WTC11 (cell line): ENCODE measurements around the gene SERTAD2. TPM values are rescaled to one million over a fixed set of nuclear protein-coding genes. Genes with fewer than 3 reads are reported as not detected.

Experiments
- ATAC-seq: fragments of 200-7000 bp; cut with Tn5 transposase; 2 replicates; pipeline ENCODE4 v1.10.0; 2021; ENCODE audit warnings: mild to moderate bottlenecking, moderate library complexity
- CTCF ChIA-PET: fragments of 300-600 bp; sonication (Branson Sonifier 250); formaldehyde crosslinking; loops from one replicate; lab custom pipeline; 2021; ENCODE audit warnings: antibody characterized with exemption; lab: Charles Lee
- POLR2A ChIA-PET: fragments of 350-600 bp; sonication (Branson Sonifier 250); formaldehyde crosslinking; loops from one replicate; lab custom pipeline; 2021; ENCODE audit warnings: antibody characterized with exemption; lab: Charles Lee
- DNase-seq: peaks from one replicate; pipeline ENCODE4 v3.0.0; 2021; ENCODE audit warnings: low spot score
- H3K27ac Mint-ChIP-seq: 2 replicates; pipeline ENCODE4 v1.8.0; 2021; ENCODE audit warnings: mixed read lengths
- H3K27me3 Mint-ChIP-seq: 2 replicates; pipeline ENCODE4 v1.8.0; 2021; ENCODE audit warnings: low read depth, mild to moderate bottlenecking, moderate library complexity, mixed read lengths
- H3K36me3 Mint-ChIP-seq: 2 replicates; pipeline ENCODE4 v1.8.0; 2021; ENCODE audit warnings: mixed read lengths
- H3K4me1 Mint-ChIP-seq: 2 replicates; pipeline ENCODE4 v1.8.0; 2022; ENCODE audit warnings: mixed read lengths
- H3K4me3 Mint-ChIP-seq: 2 replicates; pipeline ENCODE4 v1.8.0; 2021; ENCODE audit warnings: mild to moderate bottlenecking, moderate library complexity, mixed read lengths
- H3K9me3 Mint-ChIP-seq: 2 replicates; pipeline ENCODE4 v1.8.0; 2021; ENCODE audit warnings: mixed read lengths
- CBFB ChIP-seq: sonication (generic); formaldehyde crosslinking; IDR thresholded peaks from 2 replicates; pipeline ENCODE4 v1.8.1; 2022; ENCODE audit warnings: mild to moderate bottlenecking, low read depth, missing genetic modification reagents
- ELF4 ChIP-seq: sonication (generic); formaldehyde crosslinking; IDR thresholded peaks from 2 replicates; pipeline ENCODE4 v1.8.1; 2022; ENCODE audit warnings: low read depth, mild to moderate bottlenecking, moderate library complexity, missing genetic modification reagents
- ETV6 ChIP-seq: sonication (generic); formaldehyde crosslinking; IDR thresholded peaks from 2 replicates; pipeline ENCODE4 v1.8.1; 2022; ENCODE audit warnings: mild to moderate bottlenecking, missing genetic modification reagents
- KAT7 ChIP-seq: sonication (generic); formaldehyde crosslinking; IDR thresholded peaks from 2 replicates; pipeline ENCODE4 v1.8.1; 2023; ENCODE audit warnings: missing genetic modification reagents, mild to moderate bottlenecking, borderline replicate concordance
- NFYB ChIP-seq: sonication (generic); formaldehyde crosslinking; conservative IDR thresholded peaks from 2 replicates; pipeline ENCODE4 v1.8.0; 2022; ENCODE audit warnings: low read depth, missing genetic modification reagents
- NR2C2 ChIP-seq: sonication (generic); formaldehyde crosslinking; IDR thresholded peaks from 2 replicates; pipeline ENCODE4 v1.8.0; 2022; ENCODE audit warnings: mild to moderate bottlenecking, missing genetic modification reagents
- PRRX2 ChIP-seq: fragments of 250-450 bp; sonication (Bioruptor Pico); IDR thresholded peaks from 2 replicates; pipeline ENCODE4 v1.8.0; 2021; ENCODE audit warnings: mild to moderate bottlenecking
- TCF7 ChIP-seq: sonication (generic); formaldehyde crosslinking; IDR thresholded peaks from 2 replicates; pipeline ENCODE4 v1.8.0; 2022; ENCODE audit warnings: mild to moderate bottlenecking, low read depth, missing genetic modification reagents, moderate library complexity
- ZNF263 ChIP-seq: sonication (generic); formaldehyde crosslinking; IDR thresholded peaks from 2 replicates; pipeline ENCODE4 v1.8.1; 2022; ENCODE audit warnings: low read depth, mild to moderate bottlenecking, moderate library complexity, missing genetic modification reagents
- total RNA-seq: library from RNA; stranded (reverse); gene quantifications from 3 replicates; pipeline ENCODE4 v1.2.3, GENCODE V29; 2021
- TF ChIP-seq, protein P1 (sequence below): sonication (generic); formaldehyde crosslinking; IDR thresholded peaks from 2 replicates; pipeline ENCODE4 v1.8.0; 2022; ENCODE audit warnings: mild to moderate bottlenecking, missing genetic modification reagents
- TF ChIP-seq, protein P2 (sequence below): fragments of 250-450 bp; sonication (Bioruptor Pico); conservative IDR thresholded peaks from 2 replicates; pipeline ENCODE4 v1.9.0; 2021; ENCODE audit warnings: mild to moderate bottlenecking
- TF ChIP-seq, protein P3 (sequence below): sonication (generic); formaldehyde crosslinking; IDR thresholded peaks from 2 replicates; pipeline ENCODE4 v1.8.1; 2022; ENCODE audit warnings: mild to moderate bottlenecking, moderate library complexity, missing genetic modification reagents
- TF ChIP-seq, protein P4 (sequence below): fragments of 250-450 bp; sonication (Bioruptor Pico); IDR thresholded peaks from 2 replicates; pipeline ENCODE4 v1.9.0; 2021; ENCODE audit warnings: mild to moderate bottlenecking
- TF ChIP-seq, protein P5 (sequence below): sonication (generic); formaldehyde crosslinking; IDR thresholded peaks from 2 replicates; pipeline ENCODE4 v1.8.1; 2023; ENCODE audit warnings: mild to moderate bottlenecking, missing genetic modification reagents

The SERTAD2 gene
- total RNA-seq, 1 experiment from 2014 or later = 7.9 TPM

DNA sequence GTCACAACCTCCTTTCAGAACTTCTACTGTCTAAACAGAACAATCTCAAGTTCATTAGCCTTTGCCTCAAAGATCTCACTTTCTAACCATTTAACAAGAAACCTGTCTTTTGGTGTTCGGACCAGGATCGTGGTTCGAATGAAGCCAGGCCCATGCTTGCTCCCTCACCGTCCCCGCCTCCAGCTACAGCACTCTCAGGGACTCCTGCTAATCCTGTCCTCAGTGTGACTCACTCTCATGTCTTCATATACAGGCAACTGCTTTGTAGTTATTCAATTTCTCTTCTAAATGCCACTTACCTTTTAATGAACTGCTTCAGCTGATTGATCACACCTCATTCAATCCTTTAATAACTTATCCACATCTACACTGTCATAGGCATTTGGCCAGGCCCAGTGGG lies 15.8 kb downstream of the SERTAD2 start:
- Mint-ChIP-seq H3K36me3 (peaks cover 12% of the 10 kb centered on the region), H3K9me3 (no peaks in the 10 kb centered on the region), H3K4me1 (peaks cover 73% of the 10 kb centered on the region), H3K27ac (no peak overlapping the region), H3K27me3 (peaks cover 13% of the 10 kb centered on the region), H3K4me3 (no peak overlapping the region)
- ChIA-PET CTCF (no interaction called here), POLR2A (no interaction called here)
- DNase-seq = no peak
- ATAC-seq = no peak
- TF ChIP-seq ZNF263 (CRISPR knock-in tag) = no peak
- TF ChIP-seq ETV6 = no peak

DNA sequence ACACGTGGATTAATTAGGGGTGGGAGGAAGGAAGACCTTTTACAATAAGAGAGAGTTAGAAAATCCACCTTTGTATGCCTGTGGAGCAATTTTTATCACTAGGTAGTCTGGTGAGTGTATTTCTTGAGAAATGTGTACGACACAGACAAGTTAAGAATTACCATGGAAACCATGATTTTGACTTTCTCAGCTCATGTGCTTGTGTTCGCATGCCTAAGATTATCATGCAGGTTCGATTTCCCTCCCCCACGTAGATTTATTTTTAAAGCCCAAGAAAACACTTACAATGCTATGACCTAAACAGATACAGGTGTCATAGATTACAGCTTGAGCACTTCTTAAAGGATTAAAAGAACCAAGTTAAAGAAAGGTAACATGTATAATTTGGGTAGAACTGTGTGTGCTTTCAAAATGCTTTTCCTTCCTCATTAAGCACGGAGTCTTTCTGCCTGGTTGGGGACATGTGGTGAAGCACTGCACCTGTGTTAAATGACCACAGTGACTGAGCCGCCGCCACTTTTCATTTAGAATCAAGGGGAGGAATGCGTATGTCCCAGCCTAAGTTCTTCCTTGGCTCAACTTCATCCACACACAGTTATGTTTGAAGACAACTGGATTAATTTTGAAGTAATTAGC lies 16.6 kb downstream of the SERTAD2 start:
- ATAC-seq (no peak), DNase-seq (no peak)
- ChIA-PET CTCF (interaction anchor here (0.5 to 1.0 kb wide), 3 partner anchors 19 to 281 kb away, joined by 3 read pairs; no protein-coding TSS in a partner anchor), POLR2A (no interaction called here)
- TF ChIP-seq TCF7 (CRISPR knock-in tag) = no peak
- no peak for TF ChIP-seq NR2C2 (CRISPR knock-in tag)
- TF ChIP-seq, protein P1, sequence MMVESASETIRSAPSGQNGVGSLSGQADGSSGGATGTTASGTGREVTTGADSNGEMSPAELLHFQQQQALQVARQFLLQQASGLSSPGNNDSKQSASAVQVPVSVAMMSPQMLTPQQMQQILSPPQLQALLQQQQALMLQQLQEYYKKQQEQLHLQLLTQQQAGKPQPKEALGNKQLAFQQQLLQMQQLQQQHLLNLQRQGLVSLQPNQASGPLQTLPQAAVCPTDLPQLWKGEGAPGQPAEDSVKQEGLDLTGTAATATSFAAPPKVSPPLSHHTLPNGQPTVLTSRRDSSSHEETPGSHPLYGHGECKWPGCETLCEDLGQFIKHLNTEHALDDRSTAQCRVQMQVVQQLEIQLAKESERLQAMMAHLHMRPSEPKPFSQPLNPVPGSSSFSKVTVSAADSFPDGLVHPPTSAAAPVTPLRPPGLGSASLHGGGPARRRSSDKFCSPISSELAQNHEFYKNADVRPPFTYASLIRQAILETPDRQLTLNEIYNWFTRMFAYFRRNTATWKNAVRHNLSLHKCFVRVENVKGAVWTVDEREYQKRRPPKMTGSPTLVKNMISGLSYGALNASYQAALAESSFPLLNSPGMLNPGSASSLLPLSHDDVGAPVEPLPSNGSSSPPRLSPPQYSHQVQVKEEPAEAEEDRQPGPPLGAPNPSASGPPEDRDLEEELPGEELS (CRISPR knock-in tag) = no peak
- TF ChIP-seq, protein P2, sequence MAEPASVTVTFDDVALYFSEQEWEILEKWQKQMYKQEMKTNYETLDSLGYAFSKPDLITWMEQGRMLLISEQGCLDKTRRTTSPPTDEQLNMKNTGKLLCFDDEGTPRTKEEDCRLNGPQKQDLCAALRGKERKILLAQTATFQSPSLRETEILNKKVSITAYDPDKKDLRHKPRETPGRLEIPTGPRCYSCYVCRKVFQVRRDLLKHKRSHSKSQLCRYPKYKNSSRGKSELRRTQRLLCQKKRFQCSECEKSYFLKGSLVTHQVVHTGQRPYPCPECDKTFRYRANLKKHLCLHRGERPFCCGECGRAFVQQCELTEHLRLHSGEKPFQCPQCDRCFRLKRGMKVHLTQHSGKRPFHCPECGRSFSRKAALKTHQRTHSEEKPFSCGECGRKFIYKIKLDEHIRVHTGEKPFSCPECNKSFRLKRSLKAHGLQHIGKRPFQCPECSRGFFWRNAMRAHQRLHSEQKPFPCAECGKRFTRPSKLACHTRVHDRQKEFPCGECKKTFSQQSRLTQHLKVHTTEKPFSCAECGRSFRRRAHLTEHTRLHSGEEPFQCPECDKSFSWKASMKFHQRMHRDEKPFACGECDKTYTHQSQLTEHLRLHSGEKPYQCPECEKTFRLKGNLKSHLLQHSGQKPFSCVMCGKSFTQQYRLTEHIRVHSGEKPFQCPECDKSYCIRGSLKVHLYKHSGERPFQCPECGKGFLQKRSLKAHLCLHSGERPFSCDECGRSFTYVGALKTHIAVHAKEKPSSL (CRISPR knock-in tag) = no peak
- TF ChIP-seq, protein P3, sequence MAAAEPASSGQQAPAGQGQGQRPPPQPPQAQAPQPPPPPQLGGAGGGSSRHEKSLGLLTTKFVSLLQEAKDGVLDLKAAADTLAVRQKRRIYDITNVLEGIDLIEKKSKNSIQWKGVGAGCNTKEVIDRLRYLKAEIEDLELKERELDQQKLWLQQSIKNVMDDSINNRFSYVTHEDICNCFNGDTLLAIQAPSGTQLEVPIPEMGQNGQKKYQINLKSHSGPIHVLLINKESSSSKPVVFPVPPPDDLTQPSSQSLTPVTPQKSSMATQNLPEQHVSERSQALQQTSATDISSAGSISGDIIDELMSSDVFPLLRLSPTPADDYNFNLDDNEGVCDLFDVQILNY (CRISPR knock-in tag) = no peak
- TF ChIP-seq, protein P4, sequence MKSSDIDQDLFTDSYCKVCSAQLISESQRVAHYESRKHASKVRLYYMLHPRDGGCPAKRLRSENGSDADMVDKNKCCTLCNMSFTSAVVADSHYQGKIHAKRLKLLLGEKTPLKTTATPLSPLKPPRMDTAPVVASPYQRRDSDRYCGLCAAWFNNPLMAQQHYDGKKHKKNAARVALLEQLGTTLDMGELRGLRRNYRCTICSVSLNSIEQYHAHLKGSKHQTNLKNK (CRISPR knock-in tag) = no peak
- no peak for TF ChIP-seq ELF4
- TF ChIP-seq PRRX2 (CRISPR knock-in tag) = no peak
- TF ChIP-seq CBFB (CRISPR knock-in tag) = no peak
- Mint-ChIP-seq H3K9me3 (no peaks in the 10 kb centered on the region), H3K4me3 (no peak overlapping the region), H3K4me1 (peaks cover 68% of the 10 kb centered on the region), H3K27ac (peak overlapping the region; percentile 34; the same call in 1 of the 2 replicates), H3K36me3 (peaks cover 12% of the 10 kb centered on the region), H3K27me3 (peaks cover 7% of the 10 kb centered on the region)

DNA sequence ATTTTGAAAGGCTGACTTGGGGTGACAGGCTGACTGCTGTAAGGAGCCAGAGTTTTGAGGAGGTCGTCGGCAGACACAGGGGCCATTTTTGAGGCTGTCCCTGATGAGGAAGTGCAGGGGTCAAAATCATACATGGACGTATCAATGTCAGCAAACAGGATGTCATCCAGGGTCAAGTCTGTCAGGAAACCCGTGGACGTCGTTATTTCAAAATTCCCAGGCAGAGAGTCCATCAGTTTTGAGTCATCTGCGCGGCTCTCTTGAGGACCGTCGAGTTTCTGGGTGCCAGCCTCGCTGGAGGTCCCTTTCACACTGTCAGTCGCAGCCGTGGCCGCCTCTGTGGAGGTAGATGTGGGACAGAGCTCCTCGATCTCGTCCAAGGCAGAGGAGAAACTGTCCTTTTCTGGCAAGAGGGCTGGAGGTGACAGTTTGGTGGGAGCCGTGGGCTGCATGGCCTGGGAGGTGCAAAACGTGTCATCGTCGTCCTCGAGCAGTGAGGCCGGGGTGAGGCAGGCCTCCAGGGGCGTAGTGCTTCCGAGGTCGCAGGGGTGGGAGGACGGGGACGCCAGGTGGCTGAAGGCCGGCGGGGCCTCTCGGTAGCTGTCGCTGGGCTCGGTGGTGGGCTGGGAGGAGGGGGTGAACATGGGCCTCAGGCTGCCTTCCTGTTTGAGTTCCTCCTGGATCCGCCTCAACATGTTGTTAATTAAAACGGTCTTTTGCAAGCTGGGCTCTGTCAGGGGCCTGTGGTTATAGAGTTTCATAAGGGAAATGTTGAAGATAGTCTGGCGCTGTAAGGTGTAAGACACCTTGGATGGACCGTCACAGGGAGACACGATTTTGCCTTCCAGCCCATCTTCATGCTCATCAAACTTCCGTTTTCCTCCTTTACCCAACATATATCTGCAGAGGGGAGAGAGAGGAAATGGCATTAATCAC lies 17.5 kb downstream of the SERTAD2 start:
- no peak for DNase-seq
- H3K27ac Mint-ChIP-seq = peak overlapping the region; percentile 34; the same call in 1 of the 2 replicates

More for the DNA sequence above, 17.5 kb downstream of the SERTAD2 start:
- H3K27me3 Mint-ChIP-seq = no peaks in the 10 kb centered on the region
- ChIA-PET CTCF (interaction anchor here (0.5 to 1.2 kb wide), 5 partner anchors 10 to 282 kb away, joined by 3 read pairs; no protein-coding TSS in a partner anchor), POLR2A (no interaction called here)
- peak; percentile 55 for ATAC-seq
- TF ChIP-seq, protein P5, sequence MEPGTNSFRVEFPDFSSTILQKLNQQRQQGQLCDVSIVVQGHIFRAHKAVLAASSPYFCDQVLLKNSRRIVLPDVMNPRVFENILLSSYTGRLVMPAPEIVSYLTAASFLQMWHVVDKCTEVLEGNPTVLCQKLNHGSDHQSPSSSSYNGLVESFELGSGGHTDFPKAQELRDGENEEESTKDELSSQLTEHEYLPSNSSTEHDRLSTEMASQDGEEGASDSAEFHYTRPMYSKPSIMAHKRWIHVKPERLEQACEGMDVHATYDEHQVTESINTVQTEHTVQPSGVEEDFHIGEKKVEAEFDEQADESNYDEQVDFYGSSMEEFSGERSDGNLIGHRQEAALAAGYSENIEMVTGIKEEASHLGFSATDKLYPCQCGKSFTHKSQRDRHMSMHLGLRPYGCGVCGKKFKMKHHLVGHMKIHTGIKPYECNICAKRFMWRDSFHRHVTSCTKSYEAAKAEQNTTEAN (CRISPR knock-in tag) = no peak
- no peak for TF ChIP-seq NFYB (CRISPR knock-in tag)
- no peak for TF ChIP-seq KAT7 (CRISPR knock-in tag)
- no peaks in the 10 kb centered on the region for H3K9me3 Mint-ChIP-seq
- H3K4me3 Mint-ChIP-seq = no peak overlapping the region
- H3K4me1 Mint-ChIP-seq = peaks cover 59% of the 10 kb centered on the region
- peaks cover 12% of the 10 kb centered on the region for H3K36me3 Mint-ChIP-seq
